Measurements from ENCODE around the gene EBF3.

The EBF3 gene

GRCh38 chr10:130003787-130004613 is 39.9 kb upstream of the EBF3 start:
- Mint-ChIP-seq H3K9me3 (peaks cover 8% of the 10 kb centered on the region), H3K27ac (no peak overlapping the region), H3K27me3 (ENCODE audit: low read depth) (peaks cover 21% of the 10 kb centered on the region), H3K36me3 (ENCODE audit: low read depth) (no peaks in the 10 kb centered on the region), H3K4me1 (no peaks in the 10 kb centered on the region), H3K4me3 (no peak overlapping the region)
- no peak for TF ChIP-seq CTCF (IDR thresholded peaks at IDR 0.05; ENCODE audit: unreplicated experiment in 3 of 3)

- TF ChIP-seq CTCF (IDR thresholded peaks at IDR 0.05; ENCODE audit: unreplicated experiment in 3 of 3), result no peak
- Mint-ChIP-seq H3K9me3 (peaks cover 15% of the 10 kb centered on the region), H3K4me1 (no peaks in the 10 kb centered on the region), H3K36me3 (ENCODE audit: low read depth) (no peaks in the 10 kb centered on the region), H3K27ac (no peak overlapping the region), H3K27me3 (ENCODE audit: low read depth) (peaks cover 21% of the 10 kb centered on the region), H3K4me3 (no peak overlapping the region)
These were observed 39.1 kb upstream of the EBF3 start for GRCh38 chr10:130003166-130003565.

- TF ChIP-seq CTCF (IDR thresholded peaks at IDR 0.05; ENCODE audit: unreplicated experiment in 3 of 3), result no peak
- H3K27ac Mint-ChIP-seq, result no peak overlapping the region
- H3K9me3 Mint-ChIP-seq, result peaks cover 21% of the 10 kb centered on the region
- no peak overlapping the region for H3K4me3 Mint-ChIP-seq
- H3K4me1 Mint-ChIP-seq, result no peaks in the 10 kb centered on the region
- peaks cover 21% of the 10 kb centered on the region for H3K27me3 Mint-ChIP-seq (ENCODE audit: low read depth)
- H3K36me3 Mint-ChIP-seq (ENCODE audit: low read depth), result no peaks in the 10 kb centered on the region
These were observed 38.5 kb upstream of the EBF3 start for GRCh38 chr10:130002606-130003005.

DNA sequence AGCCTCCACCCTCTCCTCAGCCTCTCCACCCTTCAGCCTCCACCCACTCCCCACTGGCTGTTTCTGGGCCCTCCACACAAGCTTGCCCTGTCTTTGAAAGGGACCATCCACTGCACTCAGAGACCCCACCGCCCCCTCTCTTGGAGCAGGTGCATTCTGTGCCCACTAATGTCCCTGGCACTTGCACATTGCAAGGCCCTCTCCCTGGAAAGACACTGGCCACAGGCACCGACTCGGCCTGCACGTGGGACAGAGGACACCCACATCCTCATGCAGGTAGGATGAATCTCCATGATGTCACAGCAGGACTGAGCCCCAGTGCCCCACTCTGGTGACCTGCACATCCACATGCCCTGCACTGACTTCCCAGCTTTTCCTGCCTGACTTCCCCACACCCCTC is 36.8 kb upstream of the EBF3 start:
- no peak overlapping the region for H3K4me3 Mint-ChIP-seq
- H3K4me1 Mint-ChIP-seq, result no peaks in the 10 kb centered on the region
- TF ChIP-seq CTCF (IDR thresholded peaks at IDR 0.05; ENCODE audit: unreplicated experiment in 3 of 3), result no peak
- peaks cover 27% of the 10 kb centered on the region for H3K27me3 Mint-ChIP-seq (ENCODE audit: low read depth)
- no peaks in the 10 kb centered on the region for H3K36me3 Mint-ChIP-seq (ENCODE audit: low read depth)
- no peak overlapping the region for H3K27ac Mint-ChIP-seq
- H3K9me3 Mint-ChIP-seq, result peaks cover 32% of the 10 kb centered on the region

- TF ChIP-seq CTCF (IDR thresholded peaks at IDR 0.05; ENCODE audit: unreplicated experiment in 3 of 3), result no peak
- no peaks in the 10 kb centered on the region for H3K4me1 Mint-ChIP-seq
- H3K27me3 Mint-ChIP-seq (ENCODE audit: low read depth), result peaks cover 23% of the 10 kb centered on the region
- no peak overlapping the region for H3K4me3 Mint-ChIP-seq
- H3K36me3 Mint-ChIP-seq (ENCODE audit: low read depth), result no peaks in the 10 kb centered on the region
- H3K9me3 Mint-ChIP-seq, result peaks cover 30% of the 10 kb centered on the region
- H3K27ac Mint-ChIP-seq, result no peak overlapping the region
These were observed 35.1 kb upstream of the EBF3 start for GRCh38 chr10:129999140-129999539.

DNA sequence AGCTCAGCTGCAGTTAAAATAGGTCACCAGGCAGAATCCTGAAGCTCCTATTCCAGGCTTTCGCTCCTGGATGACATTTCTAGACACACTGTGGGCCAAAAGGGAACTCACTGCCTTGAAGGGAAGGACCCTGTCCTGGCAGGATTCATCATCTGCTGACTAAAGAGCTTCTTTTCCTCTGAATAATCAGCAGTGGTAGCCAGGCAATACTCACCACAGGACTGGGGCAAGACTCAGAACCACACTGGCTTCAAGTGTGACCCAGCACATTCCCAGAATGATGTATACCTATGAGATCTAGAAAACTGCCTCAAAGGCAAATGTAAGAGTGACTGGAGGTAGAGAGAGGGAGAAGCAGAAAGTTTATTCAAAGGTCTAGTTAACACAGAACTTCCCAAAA is 29.5 kb upstream of the EBF3 start:
- Mint-ChIP-seq H3K36me3 (ENCODE audit: low read depth) (no peaks in the 10 kb centered on the region), H3K4me3 (no peak overlapping the region), H3K27ac (no peak overlapping the region), H3K9me3 (peaks cover 41% of the 10 kb centered on the region), H3K4me1 (no peaks in the 10 kb centered on the region), H3K27me3 (ENCODE audit: low read depth) (peaks cover 14% of the 10 kb centered on the region)
- TF ChIP-seq CTCF (IDR thresholded peaks at IDR 0.05; ENCODE audit: unreplicated experiment in 3 of 3), result no peak

Data from nephron (organoid).